COLO668 (cell line): ENCODE data around the gene SUGP2.

Source experiments
- DNase-seq: peaks from one replicate; lab custom pipeline; 2025; ENCODE audit not compliant: unreplicated experiment; lab: John Stamatoyannopoulos, UW

The SUGP2 gene

GRCh38 chr19:19059837-19060611, 26.7 kb upstream of the SUGP2 start:
- peak; percentile 16 for DNase-seq

- no peak for DNase-seq
Measured at GRCh38 chr19:19059018-19059836, 25.9 kb upstream of the SUGP2 start.

GRCh38 chr19:19057720-19058119, 24.4 kb upstream of the SUGP2 start:
- no peak for DNase-seq

- DNase-seq, result no peak
Measured at GRCh38 chr19:19057317-19057716, 24.0 kb upstream of the SUGP2 start.

- no peak for DNase-seq
Measured at GRCh38 chr19:19056636-19057275, 23.4 kb upstream of the SUGP2 start.

- no peak for DNase-seq
Measured at GRCh38 chr19:19055701-19056100, 22.4 kb upstream of the SUGP2 start.

- DNase-seq, result no peak
Measured at GRCh38 chr19:19054939-19055440, 21.7 kb upstream of the SUGP2 start.

GRCh38 chr19:19054315-19054938, 21.1 kb upstream of the SUGP2 start:
- DNase-seq, result no peak

GRCh38 chr19:19053508-19054314, 20.4 kb upstream of the SUGP2 start:
- DNase-seq, result peak; percentile 67

GRCh38 chr19:19052921-19053320, 19.6 kb upstream of the SUGP2 start:
- no peak for DNase-seq

- DNase-seq, result no peak
Measured at GRCh38 chr19:19051478-19052213, 18.3 kb upstream of the SUGP2 start.

GRCh38 chr19:19050731-19051130, 17.4 kb upstream of the SUGP2 start:
- DNase-seq, result no peak

GRCh38 chr19:19050104-19050503, 16.8 kb upstream of the SUGP2 start:
- no peak for DNase-seq

GRCh38 chr19:19049406-19049805, 16.1 kb upstream of the SUGP2 start:
- no peak for DNase-seq

- no peak for DNase-seq
Measured at GRCh38 chr19:19043881-19044280, 10.6 kb upstream of the SUGP2 start.

- no peak for DNase-seq
Measured at GRCh38 chr19:19043481-19043880, 10.2 kb upstream of the SUGP2 start.

GRCh38 chr19:19042732-19043280, 9.5 kb upstream of the SUGP2 start:
- no peak for DNase-seq

- DNase-seq, result no peak
Measured at GRCh38 chr19:19040417-19040816, 7.1 kb upstream of the SUGP2 start.

- DNase-seq, result no peak
Measured at GRCh38 chr19:19039901-19040300, 6.6 kb upstream of the SUGP2 start.
